GM19438 (cell line): Measurements from ENCODE around the gene WRAP53.
"Not testable (repeated sequence)": the region's sequence is repeated elsewhere in the genome, so short reads cannot be mapped to it uniquely, and the experiment has no call there.

Experiments
- ATAC-seq: cut with Tn5 transposase; IDR thresholded peaks from one replicate; pipeline ENCODE4 v1.9.1; 2021; ENCODE audit warnings: low read depth; ENCODE audit not compliant: unreplicated experiment

WRAP53 gene

DNA sequence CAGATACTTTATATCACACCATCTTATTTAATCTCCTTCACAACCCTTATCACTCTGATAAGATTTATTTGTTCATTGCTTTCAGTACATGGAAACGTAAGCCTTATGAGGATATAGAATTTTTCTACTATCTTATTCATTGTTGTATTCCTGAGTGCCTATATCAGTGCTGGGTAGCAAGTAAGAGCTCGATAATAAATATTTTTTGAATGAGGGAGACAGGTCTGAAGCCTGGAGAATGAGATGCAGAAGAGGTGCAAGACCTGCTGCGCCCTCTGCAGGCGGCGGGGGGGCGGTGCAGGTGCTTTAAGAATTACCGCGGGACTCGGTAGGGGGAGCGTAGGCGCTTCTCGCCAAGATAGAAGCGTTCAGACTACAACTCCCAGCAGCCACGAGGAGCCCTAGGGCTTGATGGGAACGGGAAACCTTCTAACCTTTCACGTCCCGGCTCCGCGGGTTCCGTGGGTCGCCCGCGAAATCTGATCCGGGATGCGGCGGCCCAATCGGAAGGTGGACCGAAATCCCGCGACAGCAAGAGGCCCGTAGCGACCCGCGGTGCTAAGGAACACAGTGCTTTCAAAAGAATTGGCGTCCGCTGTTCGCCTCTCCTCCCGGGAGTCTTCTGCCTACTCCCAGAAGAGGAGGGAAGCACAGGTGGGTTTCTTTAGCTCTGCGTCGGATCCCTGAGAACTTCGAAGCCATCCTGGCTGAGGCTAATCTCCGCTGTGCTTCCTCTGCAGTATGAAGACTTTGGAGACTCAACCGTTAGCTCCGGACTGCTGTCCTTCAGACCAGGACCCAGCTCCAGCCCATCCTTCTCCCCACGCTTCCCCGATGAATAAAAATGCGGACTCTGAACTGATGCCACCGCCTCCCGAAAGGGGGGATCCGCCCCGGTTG lies at the start of gene WRAP53:
WRAP53 (plus strand) TSS at position 570 of the 900 bp plus-strand sequence; CDS start at position 742, 172 bp downstream.
- ATAC-seq = peak; percentile 62

- no peak for ATAC-seq
Measured at GRCh38 chr17:7640783-7641182, 47.5 kb upstream of the WRAP53 start.

GRCh38 chr17:7641635-7642034 lies 46.6 kb upstream of the WRAP53 start:
- ATAC-seq = not testable (repeated sequence)

DNA sequence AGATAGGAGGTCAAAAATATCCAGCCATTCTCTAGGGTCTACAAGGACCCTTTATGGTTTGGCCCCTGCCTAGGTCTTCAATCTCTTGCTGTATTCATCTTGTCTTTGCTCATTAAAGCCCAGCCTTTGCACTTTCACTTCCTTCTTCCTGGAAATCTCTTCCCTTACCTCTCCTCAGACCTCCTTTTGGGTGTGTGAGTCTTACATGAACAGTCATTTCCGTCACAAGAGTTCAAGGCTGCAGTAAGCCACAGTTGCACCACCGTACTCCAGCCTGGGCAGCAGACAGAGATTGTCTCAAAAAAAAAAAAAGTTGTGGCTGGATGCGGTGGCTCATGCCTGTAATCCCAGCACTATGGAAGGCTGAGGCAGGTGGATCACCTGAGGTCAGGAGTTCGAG lies 43.5 kb upstream of the WRAP53 start:
- no peak for ATAC-seq

DNA sequence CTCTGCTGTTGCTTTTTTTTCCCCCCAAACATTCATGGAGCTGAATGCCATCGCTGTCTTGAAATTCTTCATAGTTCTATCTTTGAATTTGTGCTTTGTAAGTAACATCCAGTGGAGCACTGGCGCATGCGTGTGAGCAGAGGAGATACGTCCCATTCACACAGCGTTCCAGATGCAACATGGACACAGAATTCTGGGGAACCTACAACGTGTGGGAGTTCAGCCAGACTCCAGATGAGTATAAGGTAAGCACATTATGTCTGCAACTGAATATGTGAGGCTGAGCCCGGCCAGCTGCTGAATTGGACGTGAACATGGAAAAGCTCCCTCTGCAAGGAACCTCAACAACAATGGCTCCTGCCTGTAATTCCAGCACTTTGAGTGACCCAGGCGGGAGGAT lies 41.8 kb upstream of the WRAP53 start:
- ATAC-seq = no peak

GRCh38 chr17:7647018-7647417 lies 41.3 kb upstream of the WRAP53 start:
- no peak for ATAC-seq

DNA sequence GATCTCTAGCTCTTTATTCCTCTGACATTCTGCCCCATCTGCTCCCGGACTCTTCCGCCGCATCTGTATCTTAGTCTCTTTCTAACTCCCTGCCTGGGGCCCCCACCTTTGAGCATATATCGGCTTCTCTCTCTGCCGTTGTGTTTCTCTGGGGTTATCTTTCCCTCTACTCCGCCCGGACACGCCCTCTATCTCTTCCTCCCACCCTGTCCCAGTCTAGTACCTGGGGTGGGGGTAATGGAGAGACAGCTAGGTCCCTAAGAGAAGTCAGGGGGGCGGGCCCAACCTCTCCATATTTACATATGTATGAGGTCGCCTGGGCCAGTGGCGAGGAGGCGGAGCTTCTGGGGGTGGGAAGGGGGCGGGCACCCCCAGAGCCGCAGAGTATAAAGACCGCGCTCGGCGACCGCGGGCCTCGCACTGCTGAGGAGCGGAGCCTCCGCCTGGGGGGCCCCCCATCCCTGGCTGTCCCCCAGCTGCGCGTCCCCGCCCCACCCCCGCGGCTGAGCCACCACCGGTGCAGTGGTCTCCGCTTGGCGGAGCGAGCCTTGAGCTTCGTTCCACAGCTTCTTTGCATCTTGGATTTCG lies 37.7 kb upstream of the WRAP53 start, which contains the start of gene ATP1B2:
ATP1B2 (plus strand) TSS at position 418 of the 588 bp plus-strand sequence. CDS start 593 bp downstream, outside the sequence.
- ATAC-seq = no peak

DNA sequence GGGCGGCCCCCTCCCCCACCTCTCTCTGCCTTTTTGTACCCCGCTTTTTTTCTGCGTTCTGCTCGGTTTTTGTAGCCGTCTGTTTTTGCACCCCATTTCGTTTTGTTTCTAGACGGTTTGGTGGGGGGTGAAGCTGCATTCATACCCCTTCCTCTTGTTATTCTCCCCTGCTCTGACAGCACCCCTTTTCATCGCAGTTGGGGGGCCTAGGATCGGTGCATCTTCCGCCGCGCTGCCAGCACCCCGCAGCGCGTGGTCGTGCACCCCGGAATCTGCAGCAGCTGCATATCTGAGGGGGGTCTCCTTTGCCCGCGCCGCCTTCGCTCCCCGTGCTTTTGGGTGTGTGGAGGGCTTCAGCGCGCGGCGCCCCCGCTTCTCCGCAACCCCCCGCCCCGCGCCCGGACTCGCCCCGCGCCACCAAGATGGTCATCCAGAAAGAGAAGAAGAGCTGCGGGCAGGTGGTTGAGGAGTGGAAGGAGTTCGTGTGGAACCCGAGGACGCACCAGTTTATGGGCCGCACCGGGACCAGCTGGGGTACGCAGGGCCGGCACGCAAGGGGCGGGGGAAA lies 37.1 kb upstream of the WRAP53 start:
- ATAC-seq = no peak

- ATAC-seq = no peak
Measured at GRCh38 chr17:7651665-7652387, 36.5 kb upstream of the WRAP53 start.

- no peak for ATAC-seq
Measured at GRCh38 chr17:7652388-7653356, 35.6 kb upstream of the WRAP53 start.

DNA sequence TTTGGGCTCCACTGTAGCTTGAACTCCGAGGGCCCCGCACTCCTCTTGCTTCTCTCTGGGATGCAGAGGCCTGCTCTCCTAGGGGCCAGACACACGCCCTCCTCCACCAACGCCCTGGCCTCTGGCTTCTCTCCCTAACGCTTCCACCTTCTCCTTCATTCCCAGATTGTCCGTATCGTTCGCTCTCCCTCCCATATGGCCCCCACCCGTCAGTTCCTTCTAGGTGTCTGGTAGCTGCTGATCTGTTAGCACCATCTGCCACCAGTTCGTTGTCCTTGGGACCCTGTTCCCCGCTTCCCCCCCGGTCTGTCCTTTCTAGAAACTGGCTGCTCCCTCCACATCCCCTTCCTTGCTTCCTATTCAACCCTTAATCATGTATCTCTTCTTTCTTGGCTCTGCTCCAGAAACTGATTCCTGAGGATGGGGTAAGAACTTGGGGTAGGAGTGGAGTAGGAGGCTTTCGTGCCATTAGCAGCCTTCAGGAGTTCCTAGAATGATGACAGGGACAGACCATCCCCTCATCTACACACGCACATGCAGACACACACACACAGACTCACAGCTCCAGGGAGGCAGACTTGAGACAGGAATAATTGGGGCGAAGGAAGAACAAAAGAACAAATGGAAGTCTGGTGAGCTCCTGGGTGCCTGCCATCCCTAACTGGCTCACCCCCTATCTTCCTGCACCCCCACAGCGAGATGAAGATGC lies 33.3 kb upstream of the WRAP53 start:
- ATAC-seq = no peak

DNA sequence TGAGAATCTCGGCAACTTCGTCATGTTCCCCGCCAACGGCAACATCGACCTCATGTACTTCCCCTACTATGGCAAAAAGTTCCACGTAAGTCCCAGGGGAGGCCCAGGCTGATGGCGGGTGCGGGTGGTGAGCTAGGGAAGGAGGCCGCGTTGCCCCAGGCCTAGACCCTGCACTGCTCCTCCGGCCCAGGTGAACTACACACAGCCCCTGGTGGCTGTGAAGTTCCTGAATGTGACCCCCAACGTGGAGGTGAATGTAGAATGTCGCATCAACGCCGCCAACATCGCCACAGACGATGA lies 32.8 kb upstream of the WRAP53 start:
- ATAC-seq = no peak

- no peak for ATAC-seq
Measured at GRCh38 chr17:7656958-7657609, 31.2 kb upstream of the WRAP53 start.

DNA sequence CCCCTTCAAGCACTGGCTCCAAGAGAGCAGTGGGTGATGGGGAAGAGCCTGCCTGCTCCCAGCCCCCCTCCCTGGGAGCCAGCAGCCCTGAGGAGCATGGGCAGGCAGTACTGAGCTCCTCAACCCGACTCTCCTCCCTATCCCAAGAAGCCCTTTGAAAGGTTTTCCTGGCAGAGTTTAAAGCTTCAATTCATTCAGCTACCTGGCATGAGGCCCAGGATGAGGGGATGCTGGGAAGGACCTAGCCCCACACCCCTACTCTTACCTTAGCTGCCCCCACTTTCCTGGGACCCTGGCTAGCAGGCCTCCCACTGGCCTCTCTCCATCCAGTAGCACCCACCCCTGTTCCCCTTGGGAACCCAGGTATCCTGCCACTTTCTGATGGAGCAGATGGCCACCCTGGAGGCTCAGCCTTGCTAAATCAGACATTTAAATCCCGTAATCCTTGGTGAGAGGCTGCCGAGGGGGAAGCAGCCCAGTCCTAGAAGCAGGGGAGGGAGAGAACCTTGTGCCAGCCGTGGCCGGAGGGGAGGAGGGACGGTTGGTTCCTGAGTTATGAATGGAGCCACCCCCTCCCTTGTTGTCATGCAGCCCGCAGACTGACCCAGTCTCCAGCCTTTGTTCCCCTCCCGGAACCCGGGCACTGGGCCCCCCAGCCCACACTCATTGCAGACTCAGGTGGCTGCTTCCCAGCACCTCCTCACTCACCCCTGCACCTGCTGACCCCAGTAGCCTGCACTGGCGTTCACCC lies 20.4 kb upstream of the WRAP53 start:
- no peak for ATAC-seq

DNA sequence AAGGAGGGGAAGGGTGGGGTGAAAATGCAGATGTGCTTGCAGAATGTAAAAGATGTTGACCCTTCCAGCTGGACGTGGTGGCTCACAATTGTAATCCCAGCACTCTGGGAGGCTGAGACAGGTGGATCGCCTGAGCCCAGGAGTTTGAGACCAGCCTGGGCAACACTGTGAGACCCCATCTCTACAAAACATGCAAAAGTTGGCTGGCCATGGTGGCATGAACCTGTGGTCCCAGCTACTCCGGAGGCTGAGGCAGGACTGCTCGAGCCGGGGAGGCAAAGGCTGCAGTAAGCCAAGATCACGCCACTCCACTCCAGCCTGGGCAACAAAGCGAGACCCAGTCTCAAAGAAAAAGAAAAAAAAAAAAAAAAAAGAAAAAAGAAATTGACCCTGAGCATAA lies 19.8 kb upstream of the WRAP53 start:
- ATAC-seq = no peak

DNA sequence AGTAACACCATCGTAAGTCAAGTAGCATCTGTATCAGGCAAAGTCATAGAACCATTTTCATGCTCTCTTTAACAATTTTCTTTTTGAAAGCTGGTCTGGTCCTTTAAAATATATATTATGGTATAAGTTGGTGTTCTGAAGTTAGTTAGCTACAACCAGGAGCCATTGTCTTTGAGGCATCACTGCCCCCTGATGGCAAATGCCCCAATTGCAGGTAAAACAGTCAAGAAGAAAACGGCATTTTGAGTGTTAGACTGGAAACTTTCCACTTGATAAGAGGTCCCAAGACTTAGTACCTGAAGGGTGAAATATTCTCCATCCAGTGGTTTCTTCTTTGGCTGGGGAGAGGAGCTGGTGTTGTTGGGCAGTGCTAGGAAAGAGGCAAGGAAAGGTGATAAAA lies 15.0 kb upstream of the WRAP53 start:
- no peak for ATAC-seq

DNA sequence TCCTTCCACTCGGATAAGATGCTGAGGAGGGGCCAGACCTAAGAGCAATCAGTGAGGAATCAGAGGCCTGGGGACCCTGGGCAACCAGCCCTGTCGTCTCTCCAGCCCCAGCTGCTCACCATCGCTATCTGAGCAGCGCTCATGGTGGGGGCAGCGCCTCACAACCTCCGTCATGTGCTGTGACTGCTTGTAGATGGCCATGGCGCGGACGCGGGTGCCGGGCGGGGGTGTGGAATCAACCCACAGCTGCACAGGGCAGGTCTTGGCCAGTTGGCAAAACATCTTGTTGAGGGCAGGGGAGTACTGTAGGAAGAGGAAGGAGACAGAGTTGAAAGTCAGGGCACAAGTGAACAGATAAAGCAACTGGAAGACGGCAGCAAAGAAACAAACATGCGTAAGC lies 13.3 kb upstream of the WRAP53 start:
- ATAC-seq = no peak

GRCh38 chr17:7676533-7676932 lies 11.7 kb upstream of the WRAP53 start:
- no peak for ATAC-seq
